Endometrium (tissue), 2 donors: Measurements from ENCODE around the gene AR.
"Not testable (repeated sequence)": the region's sequence is repeated elsewhere in the genome, so short reads cannot be mapped to it uniquely, and the experiment has no call there.

Experiments used
- FAIRE-seq: peaks from 2 replicates; lab custom pipeline; 2012; peaks lifted over from hg19 to GRCh38; lab: Jason Lieb, UNC
- donor health status: control.
- donor health status: control.

AR gene

DNA sequence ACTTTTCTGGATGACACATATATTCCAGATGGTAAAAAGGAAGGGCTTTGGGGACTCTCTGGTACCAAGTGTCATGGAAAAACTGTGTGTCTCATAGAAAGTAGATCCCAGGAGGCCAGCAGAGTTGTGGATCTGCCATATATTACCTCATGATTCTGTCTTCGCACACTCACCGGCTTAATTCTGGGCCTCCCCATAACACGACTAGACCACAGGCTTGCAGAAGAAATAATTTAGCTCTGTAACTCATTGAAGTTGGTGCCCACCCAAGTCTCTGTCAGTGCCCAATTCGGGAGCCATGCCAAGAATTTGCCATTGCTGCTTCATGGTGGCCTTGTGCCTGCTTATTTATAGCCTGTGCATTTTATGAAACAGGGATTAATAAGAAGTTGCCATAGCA is 104.5 kb downstream of the AR start:
- FAIRE-seq = no peak

DNA sequence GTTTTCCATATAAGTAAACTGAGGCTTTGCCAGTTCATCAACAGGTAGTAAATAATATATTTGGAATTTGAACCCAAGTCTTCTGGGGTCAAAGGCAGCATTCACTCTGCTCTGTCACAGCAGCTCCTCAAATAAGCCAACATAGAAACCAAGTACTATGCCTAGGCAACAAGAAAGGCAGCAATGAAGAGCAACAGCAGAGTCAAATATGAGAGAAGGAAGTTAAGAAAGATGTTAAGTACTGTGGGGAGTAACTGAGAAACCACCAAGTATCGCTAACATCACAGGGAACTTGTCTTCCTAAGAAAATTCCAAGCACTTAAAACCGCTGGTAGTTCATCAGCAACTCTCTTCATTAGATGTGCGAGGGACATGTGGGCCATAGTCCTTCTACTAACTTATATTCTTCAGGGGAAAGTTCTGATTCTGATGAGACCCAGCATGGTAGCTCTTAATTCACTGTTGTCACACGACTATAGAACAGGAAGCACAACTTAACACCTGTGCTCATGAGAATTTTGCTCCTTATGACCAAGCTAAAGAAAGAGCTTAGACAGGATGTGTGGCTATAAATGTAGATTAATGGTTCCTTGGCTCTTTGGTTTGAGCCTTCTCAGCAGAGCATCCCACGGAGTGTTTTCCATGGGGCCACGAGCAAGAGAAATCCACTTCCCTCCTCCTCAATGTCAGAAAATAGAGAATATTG is 107.8 kb downstream of the AR start:
- no peak for FAIRE-seq

DNA sequence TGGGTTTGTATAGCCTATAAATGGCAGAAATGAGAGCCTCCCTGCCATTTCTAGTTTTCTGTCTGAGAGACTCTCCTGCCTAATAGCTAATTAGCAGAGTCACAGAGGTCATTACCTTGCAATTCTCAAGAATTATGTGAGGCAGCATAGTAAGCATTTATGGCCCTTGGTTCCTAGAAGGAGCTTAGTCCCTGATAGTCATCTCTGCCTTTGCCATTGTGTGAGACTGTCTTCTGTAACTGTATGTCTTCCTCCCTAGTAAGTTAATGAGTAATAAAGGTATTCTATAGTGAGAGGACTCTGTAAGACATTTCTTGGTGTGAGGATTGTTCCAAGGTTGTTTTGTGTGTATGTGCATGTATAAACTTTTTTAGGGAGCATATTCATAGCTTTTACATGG is 108.7 kb downstream of the AR start:
- no peak for FAIRE-seq

DNA sequence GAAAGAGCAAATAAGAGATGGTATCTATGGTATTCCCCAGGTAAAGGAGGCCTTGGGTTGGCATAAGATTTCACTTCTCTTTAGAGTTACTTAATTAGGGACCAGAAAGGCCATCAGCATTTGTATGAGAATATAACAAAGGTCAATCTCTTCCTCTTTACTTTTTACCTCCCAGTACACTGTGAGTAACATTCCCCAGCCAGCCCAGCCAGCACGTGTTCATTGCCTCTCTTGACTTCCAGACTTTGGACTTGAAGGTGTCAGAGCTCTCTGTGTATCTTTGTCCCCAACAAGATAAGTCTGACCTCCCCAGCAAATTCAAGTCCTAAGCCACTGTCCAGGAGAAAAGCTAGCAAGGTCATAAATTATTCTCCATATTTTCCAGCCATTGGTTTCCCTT is 110.5 kb downstream of the AR start:
- no peak for FAIRE-seq

DNA sequence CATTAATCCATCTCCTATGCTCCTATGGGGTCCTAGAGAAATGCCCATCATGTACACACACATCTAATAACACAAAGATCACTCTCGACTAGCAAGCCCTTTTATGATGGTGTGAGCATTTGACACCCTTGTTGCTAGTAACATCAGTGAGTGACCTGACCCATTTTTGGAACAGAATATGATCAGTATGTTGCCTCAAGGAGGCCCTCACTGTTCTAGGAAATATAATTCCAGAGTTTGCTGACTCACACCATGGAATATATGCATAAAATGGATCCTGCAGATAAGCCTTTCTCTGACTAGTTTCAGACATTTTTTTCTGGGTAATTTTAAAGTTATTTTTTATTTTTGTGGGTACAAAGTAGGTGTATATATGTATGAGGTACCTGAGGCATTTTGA is 121.8 kb downstream of the AR start:
- FAIRE-seq = no peak

DNA sequence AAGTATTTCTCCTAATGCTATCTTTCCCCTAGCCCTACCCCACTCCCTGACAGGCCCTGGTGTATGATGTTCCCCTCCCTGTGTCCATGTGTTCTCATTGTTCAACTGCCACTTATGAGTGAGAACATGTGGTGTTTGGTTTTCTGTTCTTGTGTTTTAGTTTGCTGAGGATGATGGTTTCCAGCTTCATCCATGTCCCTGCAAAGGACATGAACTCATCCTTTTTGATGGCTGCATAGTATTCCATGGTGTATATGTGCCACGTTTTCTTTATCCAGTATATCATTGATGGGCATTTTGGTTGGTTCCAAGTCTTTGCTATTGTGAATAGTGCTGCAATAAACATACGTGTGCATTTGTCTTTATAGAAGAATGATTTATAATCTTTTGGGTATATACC is 126.9 kb downstream of the AR start:
- not testable (repeated sequence) for FAIRE-seq

DNA sequence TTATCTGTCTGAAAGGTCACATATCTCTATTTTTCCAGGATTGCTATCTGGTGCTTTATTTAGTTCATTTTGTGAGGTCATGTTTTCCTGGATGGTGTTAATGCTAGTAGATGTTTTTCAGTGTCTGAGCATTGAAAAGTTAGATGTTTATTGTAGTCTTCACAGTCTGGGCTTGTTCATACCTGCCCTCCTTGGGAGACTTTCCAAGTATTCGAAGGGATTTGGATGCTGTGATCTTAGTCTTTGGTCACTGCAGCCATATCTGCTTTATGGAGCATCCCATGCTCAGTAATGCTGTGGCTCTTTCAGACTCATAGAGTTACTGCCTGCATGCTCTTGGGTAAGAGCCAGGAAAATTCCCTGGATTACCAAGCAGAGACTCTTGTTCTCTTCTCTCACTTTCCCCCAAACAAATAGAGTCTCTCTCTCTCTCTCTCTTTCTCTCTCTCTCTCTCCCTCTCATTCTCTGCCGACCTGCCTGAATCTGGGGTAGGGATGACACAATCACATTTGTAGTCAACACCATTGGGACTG is 130.0 kb downstream of the AR start:
- no peak for FAIRE-seq

DNA sequence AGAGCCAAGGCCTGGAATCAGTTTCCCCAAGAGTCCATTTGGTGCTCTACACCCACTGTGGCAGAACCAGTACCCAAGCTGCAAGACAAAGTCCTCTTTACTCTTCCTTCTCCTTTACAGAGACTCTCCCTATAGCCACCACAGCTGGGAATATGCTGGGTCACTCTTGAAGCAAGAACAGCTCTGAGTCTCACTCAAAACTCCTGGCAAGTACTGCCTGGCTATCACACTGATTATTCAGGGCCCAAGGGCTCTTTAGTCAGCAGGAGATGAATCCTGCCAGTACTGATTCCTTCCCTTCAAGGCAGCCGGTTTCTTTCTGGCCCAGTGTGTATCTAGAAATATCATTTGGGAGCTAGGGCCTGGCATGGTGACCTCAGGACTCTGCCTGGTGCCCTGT is 130.9 kb downstream of the AR start:
- FAIRE-seq = no peak

DNA sequence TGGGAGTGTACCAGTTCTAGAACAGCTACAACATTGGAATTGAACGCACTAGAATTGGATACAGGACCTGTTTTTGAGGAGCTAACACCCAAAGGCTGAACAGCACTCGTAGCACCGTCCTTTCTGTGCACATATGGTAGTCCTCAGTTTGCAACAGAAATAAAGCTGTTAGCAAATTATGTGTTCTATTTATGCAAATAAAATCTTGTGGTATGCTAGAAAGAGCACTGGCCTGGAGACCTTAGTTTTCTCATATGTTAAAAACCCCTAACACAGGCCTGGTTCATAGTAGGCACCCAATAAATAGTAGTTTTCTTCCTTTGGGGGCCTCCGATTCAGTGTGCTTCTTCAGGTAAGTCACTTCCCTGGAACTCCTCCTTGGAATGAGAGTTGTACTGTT is 140.3 kb downstream of the AR start:
- no peak for FAIRE-seq

DNA sequence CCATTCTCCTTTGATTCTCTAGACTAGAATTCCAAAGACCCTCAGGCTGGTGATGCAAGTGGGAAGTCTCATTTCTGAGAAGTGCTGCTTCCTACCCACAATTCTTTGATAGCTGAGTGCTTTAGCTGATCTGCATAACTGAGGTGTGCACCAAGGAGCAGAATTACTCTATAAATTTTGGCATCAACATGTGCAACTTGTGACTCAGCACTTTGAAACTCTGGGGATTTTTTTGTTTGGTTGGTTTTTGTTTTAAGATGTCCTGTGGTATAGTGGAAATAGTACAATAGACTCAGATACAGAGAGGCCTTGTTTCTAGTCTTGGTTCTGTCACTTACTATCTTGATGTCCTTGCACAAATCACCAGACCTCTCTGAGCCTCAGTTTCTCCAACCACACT is 148.4 kb downstream of the AR start:
- FAIRE-seq = no peak

DNA sequence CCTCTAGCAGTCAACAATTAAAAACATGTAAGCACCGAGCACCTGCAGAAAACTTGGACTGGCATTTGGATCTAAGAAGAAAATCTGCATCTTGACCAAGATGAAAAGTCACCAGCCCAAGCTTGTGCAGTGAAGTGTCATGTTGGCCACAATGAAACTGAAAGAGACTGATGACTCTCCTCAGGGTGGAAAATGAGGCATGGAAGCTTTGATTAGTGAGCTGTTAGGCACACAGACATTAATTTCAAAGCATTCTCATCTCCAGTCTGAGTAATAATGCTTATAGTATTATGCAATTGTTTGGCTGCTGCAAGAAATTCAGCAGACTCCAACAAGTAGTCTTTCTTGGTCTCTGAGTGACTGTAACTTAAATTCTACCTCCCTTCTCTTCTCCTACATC is 150.1 kb downstream of the AR start:
- FAIRE-seq = no peak

DNA sequence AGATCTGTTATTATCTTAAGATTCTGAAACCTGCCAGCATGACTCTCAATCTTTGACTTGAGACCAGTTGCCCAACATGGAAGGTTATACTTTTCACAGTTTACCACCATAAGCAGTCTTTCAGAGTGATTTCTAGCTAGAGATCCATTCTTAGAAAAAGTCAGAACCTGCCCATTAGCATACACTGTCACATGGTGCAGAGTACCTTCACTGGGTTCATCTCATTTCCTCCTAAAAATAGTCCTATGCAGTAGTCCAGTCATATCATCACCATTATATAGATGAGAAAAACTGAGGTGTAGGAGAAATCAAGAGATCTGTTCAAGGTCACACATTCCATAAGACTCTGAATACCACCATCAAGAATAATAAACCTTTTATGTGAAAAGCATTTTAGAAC is 153.6 kb downstream of the AR start:
- no peak for FAIRE-seq

DNA sequence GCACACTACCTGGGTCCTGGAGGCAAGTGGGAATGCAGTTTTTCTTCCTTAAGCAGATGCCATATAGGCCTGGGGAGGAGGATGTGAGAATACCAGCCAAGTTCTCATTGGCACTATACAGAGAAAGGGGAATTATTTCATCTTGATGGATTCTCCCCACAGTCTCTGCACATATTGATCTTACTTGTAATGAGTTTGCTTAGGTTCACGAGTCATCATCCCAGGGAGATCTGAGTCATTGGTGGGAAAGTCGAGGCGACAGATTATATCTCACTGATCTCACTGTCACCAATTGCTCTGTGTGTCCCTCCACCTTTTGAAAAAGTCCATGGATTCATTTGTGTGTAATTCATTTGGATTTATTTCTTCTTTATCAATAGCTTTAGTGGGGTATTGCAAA is 156.8 kb downstream of the AR start:
- FAIRE-seq = no peak

DNA sequence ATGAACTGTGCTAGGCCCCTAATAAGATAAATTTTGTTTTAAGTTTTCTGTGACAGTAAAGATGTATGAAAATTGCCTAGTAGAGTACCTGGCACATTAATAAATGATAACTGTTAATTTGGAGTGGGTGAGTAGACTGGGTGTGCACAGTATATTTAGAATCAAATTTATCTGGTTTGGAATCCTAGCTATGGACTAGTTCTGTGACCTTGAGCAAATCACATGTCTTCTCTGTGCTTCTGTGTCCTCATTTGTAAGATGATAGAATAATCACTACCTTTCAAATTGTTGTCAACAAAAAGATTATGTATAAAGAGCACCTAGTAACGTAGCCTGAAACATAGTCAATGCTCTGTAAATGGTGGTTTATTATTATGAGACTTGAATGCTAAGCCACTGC is 170.2 kb downstream of the AR start:
- FAIRE-seq = no peak

DNA sequence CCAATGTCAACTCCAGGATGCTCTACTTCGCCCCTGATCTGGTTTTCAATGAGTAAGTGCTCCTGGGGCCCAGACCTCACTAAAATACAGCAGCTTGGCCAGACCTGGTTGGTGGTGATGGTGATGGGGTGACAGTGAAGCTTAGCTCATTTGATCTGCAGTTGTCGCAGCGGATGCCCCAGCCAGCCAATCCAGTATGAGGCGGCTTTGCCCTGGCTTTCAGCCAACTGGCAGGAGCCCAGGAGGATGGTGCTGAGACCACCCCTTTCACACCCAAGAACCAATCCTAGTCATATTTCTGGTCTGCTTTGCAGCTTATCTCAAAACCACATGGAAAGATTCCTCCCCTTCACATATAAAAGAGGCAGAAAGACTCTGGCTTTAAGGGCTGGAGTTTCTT is 173.8 kb downstream of the AR start:
- no peak for FAIRE-seq

DNA sequence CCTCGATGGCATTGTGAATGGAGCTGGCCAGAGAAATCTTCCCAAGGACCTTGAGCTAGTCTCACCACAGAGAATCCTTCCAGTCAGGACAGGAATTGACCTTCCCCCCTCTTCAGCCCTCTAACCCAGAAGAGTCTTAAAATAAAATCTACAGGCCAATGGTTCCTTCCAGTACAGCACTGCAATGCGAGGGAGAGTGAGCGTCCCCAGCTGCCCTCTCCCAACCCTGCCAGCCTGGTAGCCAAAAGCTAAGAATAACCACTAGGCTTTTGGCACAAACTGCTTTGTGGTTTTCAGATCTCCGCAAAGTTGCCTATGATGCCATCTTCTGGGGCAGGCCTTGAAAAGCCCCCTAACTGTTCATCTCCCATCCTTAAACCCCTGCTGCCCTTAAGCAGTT is 175.1 kb downstream of the AR start:
- no peak for FAIRE-seq

DNA sequence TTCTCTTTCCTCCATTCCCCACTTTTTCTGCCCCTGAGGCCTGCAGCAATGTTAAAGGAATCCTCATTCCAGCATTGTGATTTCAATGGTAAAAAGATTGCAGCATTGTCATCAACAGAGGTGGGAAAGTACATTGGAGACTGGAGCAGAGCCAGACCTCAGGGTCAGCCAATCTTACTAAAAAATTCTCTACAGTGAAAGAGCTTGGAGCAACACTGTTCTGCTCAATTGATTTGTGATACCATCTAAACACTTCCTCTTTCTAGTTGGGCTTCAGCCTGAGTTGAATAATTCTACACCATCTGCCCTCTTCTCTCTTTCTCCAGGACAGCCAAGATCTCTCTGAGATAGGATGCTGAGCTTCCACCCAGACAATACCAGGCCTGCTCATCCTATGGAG is 176.5 kb downstream of the AR start:
- no peak for FAIRE-seq

DNA sequence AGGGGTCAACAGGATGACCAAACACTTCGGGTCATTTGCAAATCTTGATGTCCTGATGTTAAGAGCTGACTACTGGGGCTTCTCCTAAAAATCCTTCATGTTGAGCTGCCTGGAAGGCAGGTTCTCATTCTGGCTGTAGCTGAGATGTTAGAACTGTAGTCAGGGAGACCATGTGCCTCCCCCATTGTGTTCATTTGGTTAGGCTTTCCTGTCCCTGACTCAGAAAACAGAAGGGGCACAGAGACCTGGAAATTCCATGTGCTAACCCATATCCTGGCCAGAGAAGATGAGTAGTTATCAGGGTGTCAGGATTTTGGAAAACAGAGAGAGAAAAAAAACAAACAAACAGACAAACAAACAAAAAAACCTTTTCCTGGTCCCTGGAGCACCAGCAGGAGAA is 177.5 kb downstream of the AR start:
- peak; percentile 45 for FAIRE-seq

DNA sequence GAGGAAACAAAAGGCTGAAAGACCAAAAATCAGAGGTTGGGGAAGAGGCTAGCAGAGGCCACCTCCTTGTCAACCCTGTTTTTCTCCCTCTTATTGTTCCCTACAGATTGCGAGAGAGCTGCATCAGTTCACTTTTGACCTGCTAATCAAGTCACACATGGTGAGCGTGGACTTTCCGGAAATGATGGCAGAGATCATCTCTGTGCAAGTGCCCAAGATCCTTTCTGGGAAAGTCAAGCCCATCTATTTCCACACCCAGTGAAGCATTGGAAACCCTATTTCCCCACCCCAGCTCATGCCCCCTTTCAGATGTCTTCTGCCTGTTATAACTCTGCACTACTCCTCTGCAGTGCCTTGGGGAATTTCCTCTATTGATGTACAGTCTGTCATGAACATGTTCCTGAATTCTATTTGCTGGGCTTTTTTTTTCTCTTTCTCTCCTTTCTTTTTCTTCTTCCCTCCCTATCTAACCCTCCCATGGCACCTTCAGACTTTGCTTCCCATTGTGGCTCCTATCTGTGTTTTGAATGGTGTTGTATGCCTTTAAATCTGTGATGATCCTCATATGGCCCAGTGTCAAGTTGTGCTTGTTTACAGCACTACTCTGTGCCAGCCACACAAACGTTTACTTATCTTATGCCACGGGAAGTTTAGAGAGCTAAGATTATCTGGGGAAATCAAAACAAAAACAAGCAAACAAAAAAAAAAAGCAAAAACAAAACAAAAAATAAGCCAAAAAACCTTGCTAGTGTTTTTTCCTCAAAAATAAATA is 179.9 kb downstream of the AR start:
- peak; percentile 21 for FAIRE-seq

DNA sequence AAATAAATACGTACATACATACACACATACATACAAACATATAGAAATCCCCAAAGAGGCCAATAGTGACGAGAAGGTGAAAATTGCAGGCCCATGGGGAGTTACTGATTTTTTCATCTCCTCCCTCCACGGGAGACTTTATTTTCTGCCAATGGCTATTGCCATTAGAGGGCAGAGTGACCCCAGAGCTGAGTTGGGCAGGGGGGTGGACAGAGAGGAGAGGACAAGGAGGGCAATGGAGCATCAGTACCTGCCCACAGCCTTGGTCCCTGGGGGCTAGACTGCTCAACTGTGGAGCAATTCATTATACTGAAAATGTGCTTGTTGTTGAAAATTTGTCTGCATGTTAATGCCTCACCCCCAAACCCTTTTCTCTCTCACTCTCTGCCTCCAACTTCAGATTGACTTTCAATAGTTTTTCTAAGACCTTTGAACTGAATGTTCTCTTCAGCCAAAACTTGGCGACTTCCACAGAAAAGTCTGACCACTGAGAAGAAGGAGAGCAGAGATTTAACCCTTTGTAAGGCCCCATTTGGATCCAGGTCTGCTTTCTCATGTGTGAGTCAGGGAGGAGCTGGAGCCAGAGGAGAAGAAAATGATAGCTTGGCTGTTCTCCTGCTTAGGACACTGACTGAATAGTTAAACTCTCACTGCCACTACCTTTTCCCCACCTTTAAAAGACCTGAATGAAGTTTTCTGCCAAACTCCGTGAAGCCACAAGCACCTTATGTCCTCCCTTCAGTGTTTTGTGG is 180.7 kb downstream of the AR start:
- no peak for FAIRE-seq

DNA sequence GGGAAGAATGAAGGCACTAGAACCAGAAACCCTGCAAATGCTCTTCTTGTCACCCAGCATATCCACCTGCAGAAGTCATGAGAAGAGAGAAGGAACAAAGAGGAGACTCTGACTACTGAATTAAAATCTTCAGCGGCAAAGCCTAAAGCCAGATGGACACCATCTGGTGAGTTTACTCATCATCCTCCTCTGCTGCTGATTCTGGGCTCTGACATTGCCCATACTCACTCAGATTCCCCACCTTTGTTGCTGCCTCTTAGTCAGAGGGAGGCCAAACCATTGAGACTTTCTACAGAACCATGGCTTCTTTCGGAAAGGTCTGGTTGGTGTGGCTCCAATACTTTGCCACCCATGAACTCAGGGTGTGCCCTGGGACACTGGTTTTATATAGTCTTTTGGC is 181.7 kb downstream of the AR start:
- FAIRE-seq = no peak

DNA sequence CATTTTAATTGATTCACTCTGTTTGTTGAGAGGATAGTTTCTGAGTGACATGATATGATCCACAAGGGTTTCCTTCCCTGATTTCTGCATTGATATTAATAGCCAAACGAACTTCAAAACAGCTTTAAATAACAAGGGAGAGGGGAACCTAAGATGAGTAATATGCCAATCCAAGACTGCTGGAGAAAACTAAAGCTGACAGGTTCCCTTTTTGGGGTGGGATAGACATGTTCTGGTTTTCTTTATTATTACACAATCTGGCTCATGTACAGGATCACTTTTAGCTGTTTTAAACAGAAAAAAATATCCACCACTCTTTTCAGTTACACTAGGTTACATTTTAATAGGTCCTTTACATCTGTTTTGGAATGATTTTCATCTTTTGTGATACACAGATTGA is 182.2 kb downstream of the AR start:
- FAIRE-seq = no peak

DNA sequence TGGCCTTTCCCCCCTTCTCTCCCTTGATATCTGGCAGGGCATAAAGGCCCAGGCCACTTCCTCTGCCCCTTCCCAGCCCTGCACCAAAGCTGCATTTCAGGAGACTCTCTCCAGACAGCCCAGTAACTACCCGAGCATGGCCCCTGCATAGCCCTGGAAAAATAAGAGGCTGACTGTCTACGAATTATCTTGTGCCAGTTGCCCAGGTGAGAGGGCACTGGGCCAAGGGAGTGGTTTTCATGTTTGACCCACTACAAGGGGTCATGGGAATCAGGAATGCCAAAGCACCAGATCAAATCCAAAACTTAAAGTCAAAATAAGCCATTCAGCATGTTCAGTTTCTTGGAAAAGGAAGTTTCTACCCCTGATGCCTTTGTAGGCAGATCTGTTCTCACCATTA is 183.8 kb downstream of the AR start:
- FAIRE-seq = no peak
